Epithelial cell of prostate (primary cell): ENCODE results near the gene ISL1.

ENCODE experiments used
- DNase-seq: peaks from one replicate; pipeline ENCODE4 v3.0.0-alpha.2; 2011; ENCODE audit warnings: low read depth, low spot score
- H3K27ac ChIP-seq: fragments of 450-650 bp; 2 replicates; pipeline ENCODE4 v1.5.1; 2017; ENCODE audit warnings: mild to moderate bottlenecking

Gene ISL1

GRCh38 chr5:51383131-51384121 is at the start of gene ISL1:
Gene ISL1, plus strand, starts transcription at chr5:51383448. Its CDS starts 224 bp downstream, at chr5:51383672.
- peak; percentile 79 for DNase-seq
- peak within 1 kb of the TSS; percentile 40 for H3K27ac ChIP-seq

GRCh38 chr5:51336878-51337277 is 46.4 kb upstream of the ISL1 start:
- no peak for DNase-seq
- H3K27ac ChIP-seq = no peak overlapping the region

- no peak for DNase-seq
- H3K27ac ChIP-seq = no peak overlapping the region
These were observed 38.1 kb upstream of the ISL1 start for GRCh38 chr5:51345106-51345505.

GRCh38 chr5:51347157-51347556 is 36.1 kb upstream of the ISL1 start:
- no peak overlapping the region for H3K27ac ChIP-seq
- no peak for DNase-seq

GRCh38 chr5:51347704-51348103 is 35.5 kb upstream of the ISL1 start:
- H3K27ac ChIP-seq = no peak overlapping the region
- DNase-seq = no peak

- no peak overlapping the region for H3K27ac ChIP-seq
- DNase-seq = no peak
These were observed 12.2 kb upstream of the ISL1 start for GRCh38 chr5:51371052-51371451.

- DNase-seq = no peak
- H3K27ac ChIP-seq = no peak overlapping the region
These were observed 9.2 kb upstream of the ISL1 start for GRCh38 chr5:51373880-51374523.

- H3K27ac ChIP-seq = no peak overlapping the region
- DNase-seq = no peak
These were observed 8.2 kb upstream of the ISL1 start for GRCh38 chr5:51375084-51375483.

- no peak overlapping the region for H3K27ac ChIP-seq
- no peak for DNase-seq
These were observed 6.7 kb upstream of the ISL1 start for GRCh38 chr5:51376509-51376908.

GRCh38 chr5:51377151-51378060 is 5.8 kb upstream of the ISL1 start:
- DNase-seq = no peak
- H3K27ac ChIP-seq = no peak overlapping the region

GRCh38 chr5:51378061-51378409 is 5.2 kb upstream of the ISL1 start:
- no peak for DNase-seq
- H3K27ac ChIP-seq = no peak overlapping the region

GRCh38 chr5:51378448-51379330 is 4.6 kb upstream of the ISL1 start:
- no peak for DNase-seq
- H3K27ac ChIP-seq = no peak overlapping the region

GRCh38 chr5:51379331-51379700 is 3.9 kb upstream of the ISL1 start:
- no peak overlapping the region for H3K27ac ChIP-seq
- DNase-seq = no peak

- DNase-seq = no peak
These were observed 2.5 kb upstream of the ISL1 start for GRCh38 chr5:51380603-51381207.

GRCh38 chr5:51381761-51382474 is 1.3 kb upstream of the ISL1 start:
- peak overlapping the region; percentile 40 for H3K27ac ChIP-seq
- no peak for DNase-seq

More at GRCh38 chr5:51380603-51381207, 2.5 kb upstream of the ISL1 start:
- no peak overlapping the region for H3K27ac ChIP-seq

GRCh38 chr5:51382521-51383130 is 622 bp upstream of the ISL1 start:
- H3K27ac ChIP-seq = peak overlapping the region; percentile 40
- no peak for DNase-seq

GRCh38 chr5:51384281-51384840 is 1.1 kb downstream of the ISL1 start:
- H3K27ac ChIP-seq = no peak overlapping the region
- DNase-seq = no peak

- H3K27ac ChIP-seq = peak overlapping the region; percentile 35
- no peak for DNase-seq
These were observed 2.0 kb downstream of the ISL1 start for GRCh38 chr5:51385216-51385615.
